GM12875 (cell line): Measurements from ENCODE around the gene IGF2R.
"Not testable (repeated sequence)": the region's sequence is repeated elsewhere in the genome, so short reads cannot be mapped to it uniquely, and the experiment has no call there.

ENCODE experiments used
- H3K4me3 ChIP-seq: one replicate; pipeline ENCODE4 v1.5.1; 2011; ENCODE audit warnings: low read depth, low read length, control low read depth
- TF ChIP-seq, protein P1 (sequence below): IDR thresholded peaks from 2 replicates; pipeline ENCODE4 v1.5.1; 2011; ENCODE audit warnings: low read depth, mild to moderate bottlenecking, control low read depth, inconsistent platforms, low read length, moderate library complexity, borderline replicate concordance; ENCODE audit not compliant: insufficient read depth

The IGF2R gene

DNA sequence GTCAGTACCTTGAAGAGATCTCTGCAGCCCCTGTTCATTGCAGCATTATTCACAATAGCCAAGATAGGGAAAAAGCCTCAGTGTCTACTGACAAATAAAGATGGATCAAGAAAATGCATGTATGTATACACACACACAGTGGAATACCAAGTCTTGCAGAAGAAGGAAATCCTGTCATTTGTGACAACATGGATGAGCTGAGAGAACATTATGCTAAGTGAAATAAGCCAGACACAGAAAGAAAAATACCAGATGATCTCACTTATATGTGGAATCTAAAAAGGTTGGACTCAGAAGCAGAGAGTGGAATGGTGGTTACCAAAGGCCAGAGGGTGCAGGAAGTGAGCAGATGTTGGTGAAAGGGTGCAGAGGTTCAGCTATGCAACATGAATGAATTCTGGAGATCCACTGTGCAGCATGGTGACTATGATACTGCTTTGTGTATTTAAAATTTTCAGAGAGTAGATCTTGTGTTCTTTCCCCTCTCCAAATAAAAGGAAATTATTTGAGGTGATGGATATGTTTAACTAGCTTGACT, 141.8 kb downstream of the IGF2R start:
- TF ChIP-seq, protein P1, sequence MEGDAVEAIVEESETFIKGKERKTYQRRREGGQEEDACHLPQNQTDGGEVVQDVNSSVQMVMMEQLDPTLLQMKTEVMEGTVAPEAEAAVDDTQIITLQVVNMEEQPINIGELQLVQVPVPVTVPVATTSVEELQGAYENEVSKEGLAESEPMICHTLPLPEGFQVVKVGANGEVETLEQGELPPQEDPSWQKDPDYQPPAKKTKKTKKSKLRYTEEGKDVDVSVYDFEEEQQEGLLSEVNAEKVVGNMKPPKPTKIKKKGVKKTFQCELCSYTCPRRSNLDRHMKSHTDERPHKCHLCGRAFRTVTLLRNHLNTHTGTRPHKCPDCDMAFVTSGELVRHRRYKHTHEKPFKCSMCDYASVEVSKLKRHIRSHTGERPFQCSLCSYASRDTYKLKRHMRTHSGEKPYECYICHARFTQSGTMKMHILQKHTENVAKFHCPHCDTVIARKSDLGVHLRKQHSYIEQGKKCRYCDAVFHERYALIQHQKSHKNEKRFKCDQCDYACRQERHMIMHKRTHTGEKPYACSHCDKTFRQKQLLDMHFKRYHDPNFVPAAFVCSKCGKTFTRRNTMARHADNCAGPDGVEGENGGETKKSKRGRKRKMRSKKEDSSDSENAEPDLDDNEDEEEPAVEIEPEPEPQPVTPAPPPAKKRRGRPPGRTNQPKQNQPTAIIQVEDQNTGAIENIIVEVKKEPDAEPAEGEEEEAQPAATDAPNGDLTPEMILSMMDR = no peak
- no peak overlapping the region for H3K4me3 ChIP-seq

DNA sequence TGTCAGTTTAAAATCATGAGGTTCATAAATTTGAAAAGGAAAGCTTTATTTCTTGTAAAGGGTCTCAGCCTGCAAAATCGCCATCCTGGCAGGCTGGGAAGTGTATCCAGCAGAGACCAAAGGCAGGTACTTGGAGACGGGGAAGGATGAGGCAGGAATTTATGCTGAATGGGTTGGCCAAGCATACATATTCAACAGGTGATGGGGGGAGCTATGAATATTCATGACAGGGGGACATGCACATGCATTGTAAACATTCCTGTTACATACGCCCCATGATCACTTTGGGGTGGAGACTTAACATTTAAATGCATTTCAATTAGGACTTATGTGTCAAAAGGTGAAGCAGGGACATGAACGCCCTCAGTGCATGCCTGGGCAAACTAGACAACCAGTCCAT, 142.9 kb downstream of the IGF2R start:
- TF ChIP-seq, protein P1 = no peak

DNA sequence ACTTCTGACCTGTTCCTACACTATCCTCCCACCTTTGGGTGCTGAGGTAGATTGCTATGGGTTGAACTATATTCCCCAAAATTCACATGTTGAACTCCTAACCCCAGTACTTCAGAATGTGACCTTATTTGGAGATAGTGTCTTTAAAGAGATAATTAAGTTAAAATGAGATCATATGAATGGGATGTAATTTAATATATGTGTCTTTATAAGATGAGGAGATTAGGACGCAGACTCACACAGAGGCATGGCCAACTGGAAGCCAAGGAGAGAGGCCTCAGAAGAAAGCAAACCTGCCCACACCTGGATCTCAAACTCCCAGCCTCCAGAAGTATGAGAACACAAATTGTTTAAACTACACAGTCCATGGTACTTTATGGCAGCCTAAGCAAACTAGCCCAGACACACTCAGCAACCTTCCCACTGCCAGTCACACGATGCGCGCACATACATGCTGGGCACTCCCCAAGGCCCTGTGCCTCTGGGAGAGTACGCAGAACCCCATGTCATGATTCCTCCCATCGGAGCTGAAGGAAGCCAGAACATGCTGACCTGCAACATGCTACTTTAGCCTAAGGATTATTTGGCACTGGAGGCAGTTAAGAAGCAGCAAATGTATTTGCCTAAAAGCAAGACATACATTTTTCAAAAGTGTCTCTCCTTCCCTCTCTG, 143.9 kb downstream of the IGF2R start:
- H3K4me3 ChIP-seq = no peak overlapping the region
- TF ChIP-seq, protein P1 = no peak

More for the DNA sequence above, 142.9 kb downstream of the IGF2R start:
- no peak overlapping the region for H3K4me3 ChIP-seq

- H3K4me3 ChIP-seq = not testable (repeated sequence)
These were observed 145.7 kb downstream of the IGF2R start for GRCh38 chr6:160114536-160114935.

DNA sequence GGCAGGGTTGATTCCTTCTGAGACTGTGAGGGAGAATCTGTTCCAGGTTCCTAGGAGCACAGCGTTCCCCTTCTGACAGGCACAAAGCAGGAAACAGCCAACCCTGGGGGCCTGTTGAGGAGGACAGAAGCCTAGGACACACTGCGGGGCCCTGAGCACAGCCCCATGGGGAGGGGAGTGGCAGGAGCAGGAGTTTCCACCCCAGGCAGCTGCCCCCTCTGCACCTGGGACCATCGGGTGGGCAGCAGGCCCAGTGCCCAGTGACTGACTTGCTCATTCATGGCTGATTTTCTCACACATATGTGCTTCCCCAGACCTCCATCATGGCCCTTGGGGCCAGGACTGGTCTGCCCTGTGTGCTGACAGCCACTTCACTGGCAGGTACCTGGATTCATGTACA, 146.5 kb downstream of the IGF2R start:
- TF ChIP-seq, protein P1 = no peak

DNA sequence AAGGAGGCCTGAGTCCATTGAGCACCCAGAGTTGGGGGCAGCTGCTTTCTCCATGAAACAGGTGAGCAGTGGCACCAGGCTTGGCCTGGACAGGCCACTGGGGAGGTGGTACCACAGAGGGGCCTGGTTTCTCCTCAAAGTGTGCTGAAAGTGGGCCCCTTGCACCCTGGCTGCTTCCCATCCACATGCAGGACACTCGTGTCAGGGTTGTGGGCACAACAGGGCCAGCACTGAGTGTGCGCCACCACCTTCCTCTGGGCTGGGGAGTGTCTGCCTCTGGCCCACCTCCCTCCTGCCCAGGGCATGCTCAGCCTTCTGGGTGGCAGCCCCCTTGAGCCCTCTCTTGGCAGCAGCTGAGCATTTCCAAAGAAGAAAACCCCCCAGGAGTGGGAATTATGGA, 147.5 kb downstream of the IGF2R start:
- no peak overlapping the region for H3K4me3 ChIP-seq
- TF ChIP-seq, protein P1 = no peak

More for the DNA sequence above, 146.5 kb downstream of the IGF2R start:
- H3K4me3 ChIP-seq = no peak overlapping the region

- TF ChIP-seq, protein P1 = no peak
- H3K4me3 ChIP-seq = no peak overlapping the region
These were observed 148.3 kb downstream of the IGF2R start for GRCh38 chr6:160117137-160117536.
